ENCODE data around the gene CNP.

The CNP gene

DNA sequence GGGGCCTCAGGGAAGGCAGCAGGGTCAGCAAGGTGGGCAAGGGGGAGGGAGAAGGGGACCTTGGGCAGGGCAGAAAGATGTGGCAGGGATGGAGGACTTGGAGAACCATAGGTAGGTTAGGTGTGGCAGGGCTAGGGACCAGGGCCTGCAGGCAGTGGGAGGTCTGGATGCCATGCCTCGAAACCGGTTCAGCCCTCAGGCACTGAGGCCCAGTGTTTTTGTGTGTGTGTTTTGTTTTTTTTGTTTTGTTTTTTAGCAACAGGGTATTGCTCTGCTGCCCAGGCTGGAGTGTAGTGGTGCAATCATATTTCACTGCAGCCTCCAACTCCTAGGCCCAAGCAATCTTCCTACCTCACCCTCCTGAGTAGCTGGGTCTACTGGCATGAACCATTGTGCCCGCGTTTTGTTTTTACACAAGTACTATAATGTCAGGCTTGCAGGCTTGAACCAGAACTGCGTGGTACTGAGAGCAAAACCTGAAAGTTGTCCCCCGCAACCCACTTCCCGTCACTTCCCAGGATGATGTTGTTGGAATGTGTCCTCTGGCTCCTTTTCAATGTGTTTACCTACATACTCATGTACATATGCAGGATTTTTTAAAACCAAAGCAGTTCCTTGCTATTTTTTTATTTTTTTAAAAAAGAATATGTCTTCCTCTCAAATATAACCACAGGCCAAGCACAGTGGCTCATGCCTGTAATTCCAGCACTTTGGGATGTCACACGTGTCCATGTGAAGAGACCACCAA, 23.8 kb upstream of the CNP start:
- DNase-seq = no peak

DNA sequence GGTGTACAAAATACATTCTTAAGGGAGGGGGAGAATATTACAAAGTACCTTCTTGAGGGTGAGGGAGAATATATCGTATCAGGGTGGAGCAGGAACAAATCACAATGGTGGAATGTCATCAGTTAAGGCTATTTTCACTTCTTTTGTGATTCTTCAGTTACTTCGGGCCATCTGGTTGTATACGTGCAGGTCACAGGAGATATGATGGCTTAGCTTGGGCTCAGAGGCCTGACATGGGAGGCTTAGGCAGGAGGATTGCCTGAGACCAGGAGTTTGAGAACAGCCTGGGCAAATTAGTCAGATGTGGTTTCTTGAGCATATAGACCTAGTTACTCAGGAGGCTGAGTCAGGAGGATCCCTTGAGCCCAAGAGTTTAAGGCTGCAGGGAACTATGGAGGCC, 23.1 kb upstream of the CNP start:
- DNase-seq = no peak

DNA sequence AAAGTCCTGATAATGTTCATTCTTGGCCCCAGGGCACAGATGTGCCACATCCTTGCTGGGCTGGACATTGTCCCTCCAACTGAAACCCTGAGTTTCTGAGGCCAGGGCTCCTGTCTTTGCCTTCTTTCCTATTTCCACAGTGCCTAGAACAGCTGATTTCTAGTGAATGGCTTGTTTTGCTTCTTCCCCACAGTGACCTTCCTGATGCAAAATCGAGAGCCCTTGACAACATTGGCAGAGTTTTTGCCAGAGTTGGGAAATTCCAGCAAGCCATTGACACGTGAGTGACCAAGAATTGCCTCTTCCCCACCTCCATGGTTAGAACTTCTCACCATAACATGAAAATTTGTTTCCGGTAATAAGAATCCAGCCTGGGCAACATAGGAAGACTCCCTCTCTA, 21.7 kb upstream of the CNP start:
- DNase-seq = no peak

DNA sequence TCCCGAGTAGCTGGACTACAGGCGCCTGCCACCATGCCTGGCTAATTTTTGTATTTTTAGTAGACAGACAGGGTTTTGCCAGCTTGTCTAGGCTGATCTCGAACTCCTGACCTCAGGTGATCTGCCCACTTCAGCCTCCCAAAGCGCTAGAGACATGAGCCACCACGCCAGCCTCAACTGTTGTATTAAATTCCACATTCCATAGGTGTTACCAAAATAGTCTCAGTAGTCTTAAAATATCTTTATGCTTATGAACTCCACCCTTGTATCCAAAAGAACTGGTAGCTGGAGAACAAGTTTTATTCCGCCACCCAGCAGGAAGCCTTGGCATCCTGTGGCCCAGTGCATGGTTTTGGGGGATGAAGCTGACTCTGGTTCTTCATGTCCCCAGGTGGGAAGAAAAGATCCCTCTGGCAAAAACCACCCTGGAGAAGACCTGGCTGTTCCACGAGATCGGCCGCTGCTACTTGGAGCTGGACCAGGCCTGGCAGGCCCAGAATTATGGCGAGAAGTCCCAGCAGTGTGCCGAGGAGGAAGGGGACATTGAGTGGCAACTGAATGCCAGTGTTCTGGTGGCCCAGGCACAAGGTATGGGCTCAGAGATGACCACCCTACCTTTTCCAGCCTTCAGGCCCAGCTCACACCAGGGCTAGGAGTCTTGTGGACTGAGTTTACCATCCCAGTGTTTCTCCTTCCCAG, 17.7 kb upstream of the CNP start:
- DNase-seq = no peak

DNA sequence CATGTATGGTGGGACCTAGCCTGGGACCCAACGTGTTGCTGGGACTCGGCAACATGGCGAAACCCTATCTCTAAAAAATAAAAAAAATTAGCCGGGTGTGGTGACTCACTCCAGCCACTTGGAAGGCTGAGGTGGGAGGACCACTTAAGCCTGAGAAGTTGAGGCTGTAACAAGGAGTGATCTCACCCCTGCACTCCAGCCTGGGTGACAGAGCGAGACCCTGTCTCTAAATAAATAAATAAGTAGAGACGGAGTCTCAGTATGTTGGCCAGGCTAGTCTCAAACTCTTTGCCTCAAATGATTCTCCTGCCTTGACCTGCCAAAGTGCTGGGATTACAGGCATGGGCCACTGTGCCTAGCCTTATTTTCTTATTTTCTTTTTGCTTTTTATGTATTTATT, 10.1 kb upstream of the CNP start:
- DNase-seq = no peak

DNA sequence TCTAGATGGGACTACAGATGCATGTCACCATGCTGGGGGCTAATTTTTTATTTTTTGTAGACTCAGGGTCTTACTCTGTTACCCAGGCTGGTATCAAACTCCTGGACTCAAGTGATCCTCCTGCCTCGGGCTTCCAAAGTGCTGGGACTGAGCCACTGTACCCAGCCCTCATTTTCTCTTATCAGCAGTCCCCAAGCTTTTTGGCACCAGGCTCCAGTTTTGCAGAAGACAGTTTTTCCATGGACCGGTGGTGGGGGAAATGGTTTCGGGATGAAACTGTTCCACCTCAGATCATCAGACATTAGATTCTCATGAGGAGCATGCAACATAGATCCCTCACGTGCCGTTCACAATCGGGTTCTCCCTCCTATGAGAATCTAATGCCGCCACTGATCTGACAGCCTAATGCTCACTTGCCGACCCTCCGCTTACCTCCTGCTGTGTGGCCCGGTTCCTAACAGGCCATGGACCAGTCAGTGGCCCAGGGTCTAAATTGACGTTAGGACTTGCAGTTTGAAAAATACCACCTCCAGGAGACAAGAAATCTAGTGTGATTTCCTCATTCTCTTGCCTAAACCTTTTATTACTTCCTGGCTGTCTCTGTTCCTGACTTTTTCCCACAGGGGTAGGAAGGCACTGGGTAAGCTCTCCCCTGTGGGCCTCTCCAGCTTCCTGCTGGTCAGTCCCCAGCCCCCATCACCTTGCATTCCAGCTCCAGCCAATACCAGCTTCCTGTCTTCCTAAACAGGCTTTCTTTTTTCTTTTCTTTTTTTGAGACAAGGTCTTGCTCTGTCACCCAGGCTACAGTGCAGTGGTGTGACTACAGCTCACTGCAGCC, 9.3 kb upstream of the CNP start:
- no peak for DNase-seq

DNA sequence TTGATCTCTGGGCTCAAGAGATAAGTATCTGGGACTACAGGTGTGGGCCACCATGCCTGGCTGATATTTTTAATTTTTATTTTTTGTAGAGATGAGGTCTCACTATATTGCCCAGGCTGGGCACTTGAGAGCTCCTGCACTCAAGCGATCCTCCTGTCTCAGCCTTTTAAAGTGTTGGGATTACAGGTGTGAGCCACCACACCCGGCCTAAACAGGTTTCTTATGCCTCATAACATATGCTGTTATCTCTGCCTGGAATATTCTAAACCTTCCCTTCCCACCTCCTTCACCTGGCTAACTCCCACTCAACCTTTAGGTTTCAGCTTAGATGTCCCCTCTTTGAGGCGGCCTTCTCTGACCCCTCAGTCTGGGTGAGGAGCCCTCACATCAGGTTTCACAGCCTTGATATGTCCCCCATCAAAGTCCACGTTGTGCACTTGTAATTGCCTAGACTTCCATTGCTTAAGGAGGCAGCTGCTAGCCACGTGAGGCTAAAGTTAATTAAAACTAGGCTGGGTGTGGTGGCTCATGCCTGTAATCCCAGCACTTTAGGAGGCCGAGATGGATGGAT, 8.6 kb upstream of the CNP start:
- DNase-seq = no peak

DNA sequence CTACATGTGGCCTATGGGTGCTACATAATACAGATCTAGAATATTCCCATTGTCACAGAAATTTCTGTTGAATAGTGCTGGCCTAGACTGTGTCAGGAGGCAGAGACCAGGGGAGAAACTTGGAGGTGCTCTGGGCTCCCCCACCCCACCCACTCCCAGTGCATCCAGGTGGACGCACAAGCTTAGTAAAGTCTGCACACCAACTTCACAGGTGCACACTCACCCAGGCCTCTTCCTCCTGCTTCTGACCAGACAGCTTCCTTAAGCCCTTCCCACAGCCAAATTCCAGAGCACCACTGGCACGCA, 7.6 kb upstream of the CNP start:
- no peak for DNase-seq

DNA sequence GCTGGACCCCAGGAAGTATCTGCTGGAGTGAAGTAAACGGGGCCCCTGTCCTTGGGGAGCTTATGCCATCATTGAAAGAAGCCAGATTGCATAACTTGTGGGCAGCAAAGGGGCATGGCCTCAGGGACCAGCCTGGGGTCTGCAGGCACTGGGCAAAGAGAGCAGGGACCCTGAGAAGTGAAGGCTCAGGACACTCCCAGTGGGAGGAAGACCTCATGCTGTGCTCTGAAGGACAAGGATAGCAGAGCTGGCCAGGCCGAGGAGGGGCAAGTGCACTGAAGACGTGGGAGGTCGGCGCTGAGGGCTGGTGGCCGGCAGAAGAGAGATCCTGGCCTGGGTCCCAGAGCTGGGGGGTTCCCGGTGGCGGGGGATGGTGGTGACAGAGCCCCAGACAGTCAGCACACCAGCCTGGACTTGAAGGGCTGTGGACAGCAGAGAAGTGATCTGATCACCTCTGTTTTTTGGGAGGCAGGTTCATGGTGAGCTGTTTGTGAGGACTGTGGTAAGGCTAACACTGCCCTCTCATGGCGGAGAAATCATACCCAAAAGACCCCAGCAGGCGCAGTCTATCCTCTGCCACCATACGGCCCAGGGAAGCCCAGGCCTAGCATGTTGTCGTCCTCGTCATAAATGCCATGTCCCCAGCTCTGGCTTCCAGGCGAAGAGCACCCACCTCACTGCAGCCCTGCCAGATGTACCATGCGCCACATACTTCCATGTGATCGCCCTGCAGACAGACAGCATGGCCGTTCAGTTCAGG, 7.1 kb upstream of the CNP start:
- DNase-seq = no peak

DNA sequence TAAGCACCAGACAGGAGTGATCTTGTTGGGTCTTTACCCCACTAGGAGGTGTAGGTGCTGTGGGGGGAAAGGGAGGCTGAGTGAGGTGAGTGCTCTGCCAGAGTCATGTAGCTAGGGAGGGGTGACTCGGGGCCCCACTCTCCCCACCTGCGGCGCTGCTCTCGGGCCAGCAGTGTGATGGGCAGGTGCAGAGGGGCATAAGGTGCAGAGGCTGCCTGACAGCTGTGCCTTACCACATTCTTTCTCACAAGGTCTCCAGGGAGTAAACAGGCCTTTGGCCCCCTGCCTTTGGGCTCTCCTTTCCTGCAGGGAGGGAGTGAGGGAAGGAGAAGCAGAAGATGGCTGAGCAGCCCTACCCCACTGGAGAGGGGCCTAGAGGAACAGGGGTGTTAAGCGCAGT, 4.5 kb upstream of the CNP start:
- DNase-seq = peak; percentile 87

DNA sequence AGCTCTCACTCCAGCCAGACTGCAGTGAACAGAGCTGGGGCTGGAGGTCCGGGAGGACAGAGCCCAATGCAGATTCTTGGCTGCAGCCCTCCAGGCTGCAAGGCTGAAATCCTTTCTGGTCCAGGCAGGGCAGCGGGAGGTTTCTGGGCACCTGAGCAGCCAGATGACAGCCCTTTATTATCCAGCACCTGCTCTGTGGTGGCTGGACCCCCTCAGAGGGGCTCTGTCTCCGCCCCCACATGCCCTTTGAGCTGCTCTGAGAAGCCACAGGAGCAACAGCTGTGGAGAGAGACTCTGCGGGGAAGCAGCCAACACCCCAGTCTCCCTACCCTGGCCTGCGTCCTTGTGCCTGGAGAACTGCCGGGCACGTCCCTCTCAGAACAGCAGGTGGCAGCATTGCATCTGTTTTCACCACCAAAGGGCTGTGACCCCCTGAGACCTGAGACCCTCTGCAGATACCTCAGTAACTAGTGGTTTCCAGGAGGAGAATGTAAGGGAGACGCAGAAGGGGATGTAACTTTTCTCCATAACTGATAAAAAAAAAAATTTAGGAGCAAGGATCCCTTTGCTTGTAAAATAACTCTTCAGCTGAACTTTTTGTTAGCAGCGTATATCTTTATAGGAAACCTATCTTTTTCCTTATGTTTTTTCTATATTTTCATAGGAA, 3.7 kb upstream of the CNP start:
- DNase-seq = peak; percentile 88

DNA sequence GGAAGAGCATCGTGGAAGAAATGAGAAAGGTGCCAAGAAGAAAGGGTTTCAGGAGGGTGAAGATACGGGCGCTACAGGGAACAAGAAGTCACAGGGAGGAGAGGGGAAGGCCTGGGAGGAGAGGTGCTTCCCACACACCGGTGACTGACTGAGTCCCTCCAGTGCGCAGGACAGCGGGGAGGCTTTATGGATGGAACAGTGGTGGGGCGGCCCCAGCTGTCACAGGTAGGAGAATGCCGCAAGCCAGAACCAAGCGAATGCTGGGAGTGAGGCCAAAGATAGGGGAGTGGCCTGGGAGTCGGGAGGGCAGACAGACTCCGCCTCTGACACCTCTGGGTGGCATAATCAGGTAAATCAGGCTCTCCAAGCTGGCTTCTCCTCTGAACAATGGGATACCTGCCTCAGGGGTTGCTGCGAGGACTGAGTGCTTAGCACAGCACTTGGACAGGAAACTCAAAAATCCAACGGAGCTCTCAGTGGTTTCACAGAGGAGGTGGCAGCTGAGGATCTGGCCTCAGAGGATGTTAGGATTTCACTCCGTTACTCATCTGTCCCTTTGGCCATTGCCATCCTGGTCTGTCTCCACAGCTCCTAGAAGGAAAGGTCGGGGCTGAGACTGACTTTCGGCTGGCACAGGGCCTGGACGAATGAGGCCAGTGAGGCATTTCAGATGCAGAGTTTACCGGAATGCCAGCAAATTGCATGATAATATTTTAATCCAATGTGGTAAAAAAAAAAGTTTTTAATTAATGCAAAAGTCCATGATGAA, 717 bp upstream of the CNP start:
- DNase-seq = peak; percentile 96

DNA sequence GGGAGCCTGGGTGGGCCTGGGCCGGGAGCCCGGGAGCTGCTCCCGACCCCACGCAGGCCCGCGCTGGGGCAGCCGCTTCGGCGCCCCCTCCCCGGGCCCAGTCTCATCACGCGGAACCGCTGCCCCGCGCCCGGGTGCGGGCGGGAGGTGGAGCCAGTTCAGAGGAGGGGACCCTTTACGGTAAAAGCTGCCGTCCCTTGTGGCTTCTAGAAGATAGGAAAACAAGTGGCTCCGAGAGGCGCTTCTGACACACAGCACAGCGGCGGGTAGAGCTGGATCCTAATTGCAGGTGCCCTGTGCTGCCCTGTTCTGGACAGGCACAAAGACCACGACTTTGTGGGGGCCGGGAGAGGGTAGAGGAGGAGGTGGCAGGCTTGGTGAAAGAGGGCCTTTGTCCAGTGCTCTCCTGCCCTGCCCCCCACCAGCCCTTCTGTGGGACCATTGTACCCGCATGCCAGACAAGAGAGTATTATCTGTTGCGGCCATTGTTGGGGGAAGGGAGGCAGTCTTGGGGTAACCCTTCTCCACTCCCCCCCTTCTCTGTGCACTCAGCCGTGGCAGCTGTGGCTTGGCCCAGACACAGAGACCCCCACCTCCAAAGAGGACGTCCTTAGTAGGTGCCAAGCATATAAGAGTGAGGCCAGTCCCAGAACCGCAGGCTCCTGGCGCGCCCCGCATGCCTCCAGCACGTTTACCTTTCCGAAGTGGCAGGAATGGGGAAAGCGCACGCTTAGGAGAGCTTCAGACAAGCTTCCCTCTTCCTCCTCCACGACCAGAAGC, 736 bp downstream of the CNP start:
- DNase-seq = no peak

DNA sequence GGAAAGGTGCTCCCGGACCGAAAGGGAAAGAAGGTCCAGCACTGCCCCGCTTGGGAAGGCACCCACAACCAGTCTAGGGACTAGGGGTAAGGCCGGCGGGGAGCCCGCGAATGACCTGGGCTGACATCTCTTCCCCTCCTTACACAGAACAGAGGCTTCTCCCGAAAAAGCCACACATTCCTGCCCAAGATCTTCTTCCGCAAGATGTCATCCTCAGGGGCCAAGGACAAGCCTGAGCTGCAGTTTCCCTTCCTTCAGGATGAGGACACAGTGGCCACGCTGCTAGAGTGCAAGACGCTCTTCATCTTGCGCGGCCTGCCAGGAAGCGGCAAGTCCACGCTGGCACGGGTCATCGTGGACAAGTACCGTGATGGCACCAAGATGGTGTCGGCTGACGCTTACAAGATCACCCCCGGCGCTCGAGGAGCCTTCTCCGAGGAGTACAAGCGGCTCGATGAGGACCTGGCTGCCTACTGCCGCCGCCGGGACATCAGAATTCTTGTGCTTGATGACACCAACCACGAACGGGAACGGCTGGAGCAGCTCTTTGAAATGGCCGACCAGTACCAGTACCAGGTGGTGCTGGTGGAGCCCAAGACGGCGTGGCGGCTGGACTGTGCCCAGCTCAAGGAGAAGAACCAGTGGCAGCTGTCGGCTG, 1.5 kb downstream of the CNP start:
- no peak for DNase-seq

DNA sequence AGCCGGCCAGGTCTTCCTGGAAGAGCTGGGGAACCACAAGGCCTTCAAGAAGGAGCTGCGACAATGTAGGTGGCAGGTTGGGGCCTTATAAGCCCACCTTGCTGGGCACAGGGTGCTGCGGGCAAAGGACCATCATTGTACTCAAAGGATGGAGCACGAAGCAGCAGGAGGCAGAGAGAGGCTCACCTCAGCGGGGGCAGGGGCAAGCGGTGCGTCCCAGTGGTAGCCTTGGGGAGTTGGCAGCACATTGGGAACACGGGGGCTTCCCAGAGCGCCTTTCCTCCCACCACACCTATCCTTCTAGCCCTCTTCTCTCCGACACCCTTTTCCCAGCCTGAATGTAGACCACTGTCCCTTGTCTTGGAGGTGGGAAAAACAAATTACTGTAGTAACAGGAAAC, 2.1 kb downstream of the CNP start:
- DNase-seq = no peak

DNA sequence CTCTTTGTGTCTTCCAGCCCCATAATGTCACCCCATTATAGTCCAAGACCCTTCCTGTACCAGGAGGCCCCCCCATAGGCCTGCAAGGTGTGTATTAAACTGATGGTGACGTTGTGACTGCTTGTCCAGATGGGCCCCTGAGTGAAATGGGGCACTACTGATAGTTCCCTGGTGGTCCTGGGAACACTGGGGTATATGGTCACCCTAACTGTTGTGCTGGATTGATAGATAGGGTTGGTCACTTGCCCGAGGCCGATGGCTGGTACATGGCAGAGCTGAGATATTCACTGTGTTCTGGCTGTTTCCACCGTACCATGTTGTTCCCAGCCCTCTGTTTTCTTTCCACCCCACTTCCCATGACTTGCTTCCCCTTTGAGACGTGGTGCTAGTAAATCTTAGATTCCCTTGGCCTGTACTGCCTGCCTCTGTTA, 4.3 kb downstream of the CNP start:
- DNase-seq = no peak

DNA sequence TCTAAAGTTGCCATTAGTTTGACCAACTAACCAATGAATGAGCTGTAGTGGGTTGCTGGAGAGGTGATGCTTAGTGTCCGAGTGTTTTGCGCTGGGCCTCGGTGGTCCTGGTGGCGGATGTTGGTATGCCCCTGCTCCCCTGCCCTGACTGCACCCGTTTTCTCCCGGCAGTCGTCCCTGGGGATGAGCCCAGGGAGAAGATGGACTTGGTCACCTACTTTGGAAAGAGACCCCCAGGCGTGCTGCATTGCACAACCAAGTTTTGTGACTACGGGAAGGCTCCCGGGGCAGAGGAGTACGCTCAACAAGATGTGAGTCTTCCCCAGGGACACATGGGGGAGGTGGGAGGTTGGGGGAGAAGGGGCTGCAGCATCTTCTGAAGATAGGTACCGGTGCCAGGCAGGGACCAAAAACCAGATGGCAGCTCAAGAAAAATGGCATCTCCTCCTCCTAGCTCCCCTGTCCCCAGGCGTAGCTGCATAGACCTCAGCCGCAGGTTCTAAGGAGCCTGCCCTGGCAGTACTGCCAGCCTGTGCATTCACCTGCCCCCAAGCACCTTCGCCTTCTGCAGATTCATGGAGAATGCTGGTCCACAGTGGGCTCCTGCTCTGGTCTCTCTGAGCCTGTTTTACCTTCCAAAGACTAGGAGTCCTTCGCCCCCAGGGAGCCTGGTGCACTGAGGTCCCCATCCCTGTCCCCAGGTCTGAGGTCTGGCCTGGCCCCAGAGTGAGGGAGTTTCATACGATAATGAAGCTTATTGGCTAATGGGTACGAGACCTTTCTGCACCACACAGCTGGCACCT, 5.3 kb downstream of the CNP start:
- DNase-seq = no peak

DNA sequence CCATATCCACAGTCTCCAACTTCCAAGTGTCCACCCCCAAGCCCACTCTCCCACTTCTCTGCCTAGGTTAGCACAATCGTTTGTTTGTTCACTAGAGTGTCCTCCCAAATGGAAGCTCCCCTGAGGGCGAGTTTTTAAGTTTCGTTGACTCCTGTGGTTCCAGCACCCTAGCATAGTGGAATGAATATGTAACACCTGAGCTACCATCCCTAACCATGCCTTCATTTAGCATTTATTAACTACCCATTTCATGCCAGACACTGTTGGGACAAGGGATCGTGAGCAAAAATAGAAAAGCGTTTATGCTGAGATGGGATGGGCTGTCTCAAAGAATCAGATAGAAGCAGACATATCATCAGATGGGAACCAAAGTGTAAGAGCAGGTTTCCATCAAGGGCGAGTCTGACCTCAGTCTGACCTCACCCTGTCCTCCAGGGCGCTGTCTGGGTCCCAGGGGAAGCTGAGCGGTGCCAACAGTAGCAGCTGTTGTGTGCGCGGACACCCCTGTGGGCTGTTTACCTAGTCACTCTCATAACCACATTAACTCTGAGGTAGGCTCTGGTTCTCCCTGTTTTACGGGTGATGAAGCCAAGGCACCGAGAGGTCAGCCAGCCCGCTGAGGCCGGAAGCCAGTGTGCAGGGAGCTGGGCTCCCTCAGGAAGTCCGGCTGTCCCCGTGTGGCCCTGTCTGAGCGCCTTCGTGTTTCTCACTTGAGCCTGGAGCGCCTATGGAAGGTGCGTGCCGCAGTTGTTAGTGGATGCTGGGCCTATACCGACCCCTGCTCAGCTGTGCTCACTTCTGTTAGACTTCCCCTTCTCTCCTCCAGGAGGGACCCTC, 6.2 kb downstream of the CNP start:
- peak; percentile 66 for DNase-seq

Data from NCI-H2171 treated with DMSO at 0.1 percent for 48 hours (cell line).